ENCODE data around the gene SKA2.

Gene SKA2

GRCh38 chr17:59151591-59151990 is 3.4 kb downstream of the SKA2 start:
- Histone ChIP-seq H3K4me1 (ENCODE audit: control insufficient read depth in 1 of 2, insufficient read depth in 1 of 2, low read depth in 1 of 2, low read length in 1 of 2) (peaks cover 18 to 24% of the 10 kb centered on the region in 2 experiments), H3K27me3 (no peaks in the 10 kb centered on the region), H3K9me3 (no peaks in the 10 kb centered on the region), H3K36me3 (no peaks in the 10 kb centered on the region), H3K4me3 (ENCODE audit: low read depth in 1 of 2, low read length in 1 of 2) (no peak overlapping the region), H3K27ac (no peak overlapping the region)
- no peak for TF ChIP-seq CTCF (IDR thresholded peaks at IDR 0.05)

GRCh38 chr17:59151006-59151405 is 4.0 kb downstream of the SKA2 start:
- Histone ChIP-seq H3K27ac (no peak overlapping the region), H3K4me3 (ENCODE audit: low read depth in 1 of 2, low read length in 1 of 2) (no peak overlapping the region), H3K27me3 (no peaks in the 10 kb centered on the region), H3K4me1 (ENCODE audit: control insufficient read depth in 1 of 2, insufficient read depth in 1 of 2, low read depth in 1 of 2, low read length in 1 of 2) (peaks cover 12 to 18% of the 10 kb centered on the region in 2 experiments), H3K36me3 (no peaks in the 10 kb centered on the region), H3K9me3 (no peaks in the 10 kb centered on the region)
- no peak for TF ChIP-seq CTCF (IDR thresholded peaks at IDR 0.05)

GRCh38 chr17:59149841-59150511 is 5.0 kb downstream of the SKA2 start:
- no peak overlapping the region for H3K4me3 ChIP-seq (ENCODE audit: low read depth in 1 of 2, low read length in 1 of 2)
- TF ChIP-seq CTCF (IDR thresholded peaks at IDR 0.05) = no peak
- H3K9me3 ChIP-seq = no peaks in the 10 kb centered on the region
- no peaks in the 10 kb centered on the region for H3K36me3 ChIP-seq
- H3K27me3 ChIP-seq = no peaks in the 10 kb centered on the region
- H3K4me1 ChIP-seq (ENCODE audit: control insufficient read depth in 1 of 2, insufficient read depth in 1 of 2, low read depth in 1 of 2, low read length in 1 of 2) = peaks cover 9 to 13% of the 10 kb centered on the region in 2 experiments
- H3K27ac ChIP-seq = no peak overlapping the region

GRCh38 chr17:59149051-59149450 is 5.9 kb downstream of the SKA2 start:
- peaks cover under 1 to 8% of the 10 kb centered on the region in 2 experiments for H3K4me1 ChIP-seq (ENCODE audit: control insufficient read depth in 1 of 2, insufficient read depth in 1 of 2, low read depth in 1 of 2, low read length in 1 of 2)
- H3K4me3 ChIP-seq (ENCODE audit: low read depth in 1 of 2, low read length in 1 of 2) = no peak overlapping the region
- H3K27ac ChIP-seq = no peak overlapping the region
- no peaks in the 10 kb centered on the region for H3K9me3 ChIP-seq
- no peak for TF ChIP-seq CTCF (IDR thresholded peaks at IDR 0.05)
- no peaks in the 10 kb centered on the region for H3K36me3 ChIP-seq
- no peaks in the 10 kb centered on the region for H3K27me3 ChIP-seq

- no peaks in the 10 kb centered on the region for H3K36me3 ChIP-seq
- no peaks in the 10 kb centered on the region for H3K9me3 ChIP-seq
- no peaks in the 10 kb centered on the region for H3K4me1 ChIP-seq (ENCODE audit: control insufficient read depth in 1 of 2, insufficient read depth in 1 of 2, low read depth in 1 of 2, low read length in 1 of 2)
Observed at GRCh38 chr17:59145571-59146096, 9.4 kb downstream of the SKA2 start.

More at GRCh38 chr17:59145571-59146096, 9.4 kb downstream of the SKA2 start:
- no peaks in the 10 kb centered on the region for H3K27me3 ChIP-seq
- TF ChIP-seq CTCF (IDR thresholded peaks at IDR 0.05) = no peak
- H3K4me3 ChIP-seq (ENCODE audit: low read depth in 1 of 2, low read length in 1 of 2) = no peak overlapping the region
- H3K27ac ChIP-seq = no peak overlapping the region

Measured in neutrophil (primary cell).